Activated naive CD4-positive, alpha-beta T cell treated with anti-CD3 and anti-CD28 coated beads, Interleukin-2, amount 10 ng/mL, durations not matched to agents 7 days and 5 days (primary cell): ENCODE results near the gene VEGFA.

ENCODE experiments used
- CTCF ChIA-PET: fragments of 350-600 bp; sonication (Branson Sonifier 250); formaldehyde crosslinking; loops from one replicate; lab custom pipeline; 2021; ENCODE audit warnings: antibody characterized with exemption; lab: Charles Lee
- DNase-seq: peaks from one replicate; pipeline ENCODE4 v3.0.0-alpha.2; 2020
- H3K27ac Mint-ChIP-seq: one replicate; pipeline ENCODE4 v1.8.0; 2021; ENCODE audit warnings: mild to moderate bottlenecking, moderate library complexity, mixed read lengths
- H3K27me3 Mint-ChIP-seq: one replicate; pipeline ENCODE4 v1.8.0; 2021; ENCODE audit warnings: mild to moderate bottlenecking, mixed read lengths
- H3K36me3 Mint-ChIP-seq: one replicate; pipeline ENCODE4 v1.8.0; 2021; ENCODE audit warnings: mixed read lengths
- H3K4me1 Mint-ChIP-seq: one replicate; pipeline ENCODE4 v1.8.0; 2021; ENCODE audit warnings: mixed read lengths
- H3K4me3 Mint-ChIP-seq: one replicate; pipeline ENCODE4 v1.8.0; 2021; ENCODE audit warnings: mild to moderate bottlenecking, moderate library complexity, mixed read lengths
- H3K9me3 Mint-ChIP-seq: one replicate; pipeline ENCODE4 v1.8.0; 2021; ENCODE audit warnings: mixed read lengths

VEGFA gene

DNA sequence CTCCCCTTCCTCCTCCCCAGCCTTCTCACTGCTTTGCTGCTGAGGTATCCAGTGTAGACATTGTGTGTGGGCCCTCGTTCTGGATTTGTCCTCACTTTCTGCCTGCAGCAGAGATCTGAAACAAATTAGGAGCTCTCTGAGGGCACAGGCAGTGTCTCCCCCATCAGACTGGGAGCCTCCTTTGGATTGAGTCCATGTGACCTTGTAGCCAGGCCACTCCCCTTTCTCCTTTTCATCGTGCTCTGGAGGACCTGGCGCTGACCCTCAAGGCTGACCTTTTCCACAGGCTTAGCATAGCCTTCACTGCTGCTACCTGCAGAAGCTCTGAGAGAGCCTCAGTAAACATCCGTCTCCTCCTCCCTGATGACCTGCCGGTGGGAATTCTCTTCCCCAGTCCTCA is 26.2 kb downstream of the VEGFA start:
- CTCF ChIA-PET: interaction anchor here (1.0 to 2.5 kb wide), 4 partner anchors 21 to 57 kb away, joined by 3 to 12 read pairs (median 4); no protein-coding TSS in a partner anchor
- DNase-seq: no peak
- Mint-ChIP-seq H3K36me3 (no peaks in the 10 kb centered on the region), H3K9me3 (no peaks in the 10 kb centered on the region), H3K27me3 (peaks cover 28% of the 10 kb centered on the region), H3K4me3 (no peak overlapping the region), H3K4me1 (peaks cover 23% of the 10 kb centered on the region), H3K27ac (no peak overlapping the region)

DNA sequence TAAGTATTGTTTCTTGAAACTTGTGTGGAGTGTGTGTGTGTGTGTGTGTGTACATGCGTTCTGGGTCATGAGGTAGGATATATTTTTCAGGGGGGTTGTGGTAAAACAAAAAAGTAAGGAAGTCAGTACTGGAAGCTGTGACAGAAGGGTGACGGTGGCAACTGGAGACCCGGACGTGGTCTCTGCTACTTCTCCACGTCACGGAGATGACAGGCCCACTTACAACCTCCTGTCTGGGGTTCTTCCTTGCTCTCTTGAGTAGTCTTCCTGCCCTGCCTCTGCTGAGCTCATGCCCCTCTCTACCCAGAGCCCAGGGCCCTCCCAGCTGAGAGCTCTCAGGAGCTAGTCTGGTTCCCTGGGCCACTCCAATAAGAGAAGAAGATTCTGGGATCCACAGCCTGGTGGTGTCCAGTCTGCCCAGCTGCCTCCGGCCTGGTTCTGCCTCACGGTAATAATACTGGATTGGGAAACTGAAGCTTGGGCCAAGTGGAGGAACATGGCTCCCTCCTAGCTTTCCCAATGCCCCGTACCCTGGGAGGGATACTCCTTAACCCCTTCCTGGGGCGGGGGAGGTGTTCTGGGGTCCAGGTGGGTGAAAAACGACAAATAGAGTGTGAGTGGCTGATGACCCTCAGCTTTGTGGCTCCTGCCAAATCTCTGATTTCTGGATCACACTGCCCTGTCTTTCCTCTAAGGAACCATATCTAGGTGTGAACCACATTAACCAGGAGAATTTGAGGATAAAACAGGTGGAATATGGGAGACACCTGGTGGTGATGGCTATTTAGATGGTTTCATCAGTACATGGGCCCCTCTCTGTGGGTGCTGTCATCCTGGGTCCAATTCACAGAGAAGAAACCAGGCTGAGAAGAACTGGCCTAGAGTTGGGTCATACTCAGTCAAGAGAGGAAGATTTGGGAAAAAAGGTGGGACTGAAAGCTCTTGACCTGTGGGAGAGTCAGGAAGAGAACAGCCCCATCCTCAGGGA is 27.2 kb downstream of the VEGFA start:
- peaks cover 22% of the 10 kb centered on the region for H3K27me3 Mint-ChIP-seq
- CTCF ChIA-PET: interaction anchor here (1.0 to 2.5 kb wide), 4 partner anchors 20 to 58 kb away, joined by 3 to 12 read pairs (median 4); no protein-coding TSS in a partner anchor
- H3K27ac Mint-ChIP-seq: peak overlapping the region; percentile 15
- DNase-seq: no peak
- no peaks in the 10 kb centered on the region for H3K9me3 Mint-ChIP-seq
- H3K4me3 Mint-ChIP-seq: no peak overlapping the region
- H3K4me1 Mint-ChIP-seq: peaks cover 23% of the 10 kb centered on the region
- H3K36me3 Mint-ChIP-seq: no peaks in the 10 kb centered on the region

DNA sequence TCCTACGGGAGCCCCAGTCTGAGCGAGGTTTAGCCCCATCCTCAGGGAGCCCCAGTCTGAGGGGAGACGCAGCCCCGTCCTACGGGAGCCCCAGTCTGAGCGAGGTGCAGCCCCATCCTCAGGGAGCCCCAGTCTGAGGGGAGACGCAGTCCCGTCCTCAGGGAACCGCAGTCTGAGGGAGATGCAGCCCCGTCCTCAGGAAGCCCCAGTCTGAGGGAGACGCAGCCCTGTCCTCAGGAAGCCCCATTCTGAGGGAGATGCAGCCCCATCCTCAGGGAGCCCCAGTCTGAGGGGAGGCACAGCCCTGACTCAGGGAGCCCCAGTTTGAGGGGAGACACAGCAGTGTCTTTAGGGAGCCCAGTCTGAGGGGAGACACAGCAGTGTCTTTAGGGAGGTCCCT is 27.9 kb downstream of the VEGFA start:
- no peak for DNase-seq
- CTCF ChIA-PET: interaction anchor here (2.5 kb wide), 1 partner anchor 23 kb away, joined by 12 read pairs; no protein-coding TSS in a partner anchor
- H3K9me3 Mint-ChIP-seq: no peaks in the 10 kb centered on the region
- H3K4me3 Mint-ChIP-seq: no peak overlapping the region
- H3K4me1 Mint-ChIP-seq: peaks cover 23% of the 10 kb centered on the region
- H3K36me3 Mint-ChIP-seq: no peaks in the 10 kb centered on the region
- no peak overlapping the region for H3K27ac Mint-ChIP-seq
- H3K27me3 Mint-ChIP-seq: peaks cover 17% of the 10 kb centered on the region

DNA sequence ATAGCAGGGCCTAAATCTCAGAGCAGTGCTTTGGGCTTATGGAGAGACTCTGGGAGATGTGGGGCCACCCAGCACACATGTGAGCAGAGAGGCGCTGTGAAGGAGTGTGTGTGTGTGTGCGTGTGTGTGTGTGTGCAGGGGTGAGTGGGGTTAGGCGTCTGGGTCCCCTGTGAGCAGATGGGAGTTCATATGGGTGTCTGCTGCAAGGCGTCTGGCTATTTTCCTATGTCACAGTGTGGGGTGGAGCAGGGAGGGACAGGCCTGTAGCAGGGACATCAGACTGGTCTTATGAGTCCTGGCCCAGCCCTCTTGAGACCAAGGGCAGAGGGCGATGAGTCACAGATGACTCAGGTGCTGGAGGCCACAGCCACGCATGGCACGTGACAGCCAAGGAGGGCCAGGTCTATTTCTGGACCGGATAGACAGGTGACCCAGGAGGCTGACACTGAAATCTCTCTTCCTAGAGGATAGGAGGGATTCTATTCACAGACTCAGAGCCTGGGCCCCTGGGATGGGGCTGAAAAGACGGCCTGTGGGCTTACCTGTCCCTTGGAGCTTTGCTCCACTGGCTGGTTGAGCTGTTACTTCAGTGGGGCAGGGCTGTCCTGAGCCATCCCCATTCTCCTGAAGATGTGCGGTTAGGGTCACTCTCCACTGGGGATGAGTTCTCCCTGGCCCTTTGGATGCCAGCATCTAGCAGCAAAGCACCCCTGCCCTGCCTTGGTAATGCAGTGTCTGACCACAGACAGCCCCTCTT is 28.9 kb downstream of the VEGFA start:
- H3K27me3 Mint-ChIP-seq: peaks cover 10% of the 10 kb centered on the region
- H3K27ac Mint-ChIP-seq: peak overlapping the region; percentile 66
- CTCF ChIA-PET: no interaction called here
- DNase-seq: no peak
- no peak overlapping the region for H3K4me3 Mint-ChIP-seq
- no peaks in the 10 kb centered on the region for H3K36me3 Mint-ChIP-seq
- H3K9me3 Mint-ChIP-seq: no peaks in the 10 kb centered on the region
- H3K4me1 Mint-ChIP-seq: peaks cover 23% of the 10 kb centered on the region

DNA sequence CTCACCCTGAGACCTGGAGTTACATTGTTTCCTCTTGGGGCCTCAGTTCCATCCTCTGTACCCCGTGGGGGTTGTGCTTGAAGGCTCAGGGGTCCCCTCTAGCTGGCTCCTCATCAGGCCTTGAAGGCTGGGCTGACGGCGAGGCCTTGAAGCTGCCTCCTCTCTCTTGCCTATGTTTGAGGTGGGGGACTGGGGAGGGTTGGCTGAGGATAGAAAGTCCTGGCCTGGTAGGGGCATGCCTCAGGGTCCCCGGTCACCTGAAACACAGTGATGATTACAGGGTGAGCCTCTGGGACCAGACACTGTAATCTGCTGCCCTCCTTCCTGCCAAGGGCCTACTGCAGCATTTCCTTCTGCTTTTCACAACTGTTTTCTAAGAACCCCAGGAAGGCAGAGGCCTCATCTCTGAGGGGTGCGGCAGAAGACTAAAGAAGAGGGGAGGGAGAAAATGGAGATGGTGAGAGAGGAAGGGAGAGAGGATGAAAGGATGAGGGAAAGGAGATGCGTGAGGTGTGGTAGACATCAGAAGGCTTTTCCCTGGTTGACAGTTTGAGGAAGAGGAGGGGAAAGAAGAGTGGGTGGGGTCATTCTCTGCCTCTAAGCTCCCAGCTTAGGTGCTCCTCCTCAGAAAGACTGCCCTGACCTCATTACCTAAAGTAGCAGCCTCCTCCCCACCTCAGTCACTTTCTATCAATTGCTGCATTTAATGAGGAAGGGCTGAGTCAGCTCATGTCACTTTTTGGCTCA is 29.7 kb downstream of the VEGFA start:
- Mint-ChIP-seq H3K4me3 (no peak overlapping the region), H3K27me3 (peaks cover 10% of the 10 kb centered on the region), H3K4me1 (peaks cover 26% of the 10 kb centered on the region), H3K36me3 (no peaks in the 10 kb centered on the region), H3K27ac (peak overlapping the region; percentile 66), H3K9me3 (no peaks in the 10 kb centered on the region)
- DNase-seq: peak; percentile 32
- CTCF ChIA-PET: interaction anchor here (1.1 kb wide), 1 partner anchor 25 kb away, joined by 5 read pairs; no protein-coding TSS in a partner anchor

DNA sequence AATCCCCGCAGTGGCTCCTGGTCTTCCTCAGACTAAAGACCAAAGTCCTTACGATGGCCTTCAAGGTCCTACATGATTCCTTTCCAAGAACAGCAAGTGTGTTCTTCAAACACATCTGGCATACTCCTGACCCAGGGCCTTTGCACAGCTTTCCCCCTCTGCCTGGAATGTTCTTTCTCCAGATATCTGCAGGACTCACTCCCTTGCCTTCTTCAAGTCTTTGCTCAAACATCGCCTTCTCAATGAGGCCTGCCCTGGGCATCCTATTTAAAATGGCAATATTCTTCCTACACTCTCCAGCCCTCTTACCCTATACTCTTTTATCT is 30.2 kb downstream of the VEGFA start:
- H3K4me1 Mint-ChIP-seq: peaks cover 26% of the 10 kb centered on the region
- no peaks in the 10 kb centered on the region for H3K36me3 Mint-ChIP-seq
- DNase-seq: no peak
- no peak overlapping the region for H3K4me3 Mint-ChIP-seq
- no peaks in the 10 kb centered on the region for H3K9me3 Mint-ChIP-seq
- CTCF ChIA-PET: interaction anchor here (1.1 kb wide), 1 partner anchor 26 kb away, joined by 5 read pairs; no protein-coding TSS in a partner anchor
- H3K27ac Mint-ChIP-seq: peak overlapping the region; percentile 71
- H3K27me3 Mint-ChIP-seq: peaks cover 10% of the 10 kb centered on the region

DNA sequence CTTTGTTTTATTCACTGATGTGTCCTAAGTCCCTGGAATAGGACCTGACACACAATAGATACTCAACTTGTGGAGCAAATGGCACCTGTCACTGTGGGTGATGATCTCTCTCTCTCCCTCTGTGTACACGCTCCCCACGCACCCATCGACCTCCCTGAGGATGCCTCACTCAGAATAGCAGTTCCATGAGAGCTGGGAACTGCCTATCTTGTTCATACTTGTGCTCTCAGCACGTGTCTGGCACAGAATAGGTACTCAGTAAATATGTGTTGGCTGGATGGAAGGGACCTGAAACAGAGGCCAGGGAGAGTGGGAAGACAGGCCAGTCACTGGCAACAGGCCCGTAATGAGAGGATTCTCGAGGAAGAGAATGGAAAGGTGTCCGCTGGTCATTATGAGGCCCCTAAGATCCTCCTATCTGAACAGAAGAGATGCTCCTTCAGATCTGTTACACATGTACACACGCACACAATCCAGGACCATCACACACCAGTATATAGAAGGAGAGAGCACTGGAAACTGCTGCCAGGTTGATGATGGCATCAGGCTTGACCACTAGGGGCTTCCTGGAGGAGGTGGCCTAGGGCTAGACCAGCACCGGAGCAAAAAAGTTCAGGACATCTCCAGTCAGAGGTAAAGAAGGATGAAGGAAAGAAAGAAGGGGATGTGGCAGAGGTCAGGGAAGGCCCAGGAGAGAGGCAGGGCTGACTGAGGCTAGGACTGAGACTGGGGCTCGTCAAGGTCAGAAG is 30.9 kb downstream of the VEGFA start:
- no peak overlapping the region for H3K27ac Mint-ChIP-seq

DNA sequence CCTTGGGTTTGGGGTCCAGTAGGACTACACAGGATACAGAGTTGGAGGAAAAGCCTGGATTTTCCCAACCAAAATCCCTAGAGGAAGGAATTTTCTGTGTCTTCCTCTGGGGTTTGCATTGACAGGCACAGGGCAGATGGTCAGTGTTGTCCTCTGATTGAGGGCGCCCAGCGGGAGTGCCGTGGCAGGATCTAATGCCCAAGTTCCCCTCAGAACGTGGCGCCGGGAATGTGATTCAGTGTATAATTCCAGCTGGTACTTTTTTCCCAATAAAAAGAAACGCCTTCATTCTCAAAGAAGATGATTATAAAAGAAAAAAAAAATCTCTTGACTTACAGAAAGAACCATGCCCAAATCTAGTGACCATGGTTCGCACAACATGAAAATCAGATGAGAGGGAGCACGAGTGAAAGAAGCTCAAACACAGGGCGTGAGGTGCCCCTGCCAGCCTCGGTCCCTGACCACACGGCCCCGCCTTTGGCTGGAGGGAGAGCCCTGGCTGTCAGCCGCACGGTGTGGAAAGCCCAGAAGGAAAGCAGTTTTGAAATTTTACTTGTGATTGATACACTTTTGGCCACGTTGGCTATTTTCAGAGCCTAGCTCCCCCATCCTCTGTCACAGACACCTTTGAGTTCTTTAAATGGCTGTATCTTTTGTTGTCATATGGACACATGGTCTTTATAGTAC is 31.6 kb downstream of the VEGFA start:
- Mint-ChIP-seq H3K9me3 (no peaks in the 10 kb centered on the region), H3K27me3 (peaks cover 6% of the 10 kb centered on the region), H3K4me1 (peaks cover 26% of the 10 kb centered on the region), H3K27ac (no peak overlapping the region), H3K4me3 (no peak overlapping the region), H3K36me3 (no peaks in the 10 kb centered on the region)
- DNase-seq: no peak
- CTCF ChIA-PET: interaction anchor here (1.7 to 2.1 kb wide), 2 partner anchors 15 to 27 kb away, joined by 5 to 7 read pairs; no protein-coding TSS in a partner anchor

More for the DNA sequence above, 30.9 kb downstream of the VEGFA start:
- H3K4me3 Mint-ChIP-seq: no peak overlapping the region
- no peaks in the 10 kb centered on the region for H3K36me3 Mint-ChIP-seq
- H3K4me1 Mint-ChIP-seq: peaks cover 26% of the 10 kb centered on the region
- CTCF ChIA-PET: interaction anchor here (1.1 to 2.1 kb wide), 2 partner anchors 26 to 27 kb away, joined by 5 to 7 read pairs; no protein-coding TSS in a partner anchor
- no peaks in the 10 kb centered on the region for H3K9me3 Mint-ChIP-seq
- peaks cover 7% of the 10 kb centered on the region for H3K27me3 Mint-ChIP-seq
- no peak for DNase-seq

DNA sequence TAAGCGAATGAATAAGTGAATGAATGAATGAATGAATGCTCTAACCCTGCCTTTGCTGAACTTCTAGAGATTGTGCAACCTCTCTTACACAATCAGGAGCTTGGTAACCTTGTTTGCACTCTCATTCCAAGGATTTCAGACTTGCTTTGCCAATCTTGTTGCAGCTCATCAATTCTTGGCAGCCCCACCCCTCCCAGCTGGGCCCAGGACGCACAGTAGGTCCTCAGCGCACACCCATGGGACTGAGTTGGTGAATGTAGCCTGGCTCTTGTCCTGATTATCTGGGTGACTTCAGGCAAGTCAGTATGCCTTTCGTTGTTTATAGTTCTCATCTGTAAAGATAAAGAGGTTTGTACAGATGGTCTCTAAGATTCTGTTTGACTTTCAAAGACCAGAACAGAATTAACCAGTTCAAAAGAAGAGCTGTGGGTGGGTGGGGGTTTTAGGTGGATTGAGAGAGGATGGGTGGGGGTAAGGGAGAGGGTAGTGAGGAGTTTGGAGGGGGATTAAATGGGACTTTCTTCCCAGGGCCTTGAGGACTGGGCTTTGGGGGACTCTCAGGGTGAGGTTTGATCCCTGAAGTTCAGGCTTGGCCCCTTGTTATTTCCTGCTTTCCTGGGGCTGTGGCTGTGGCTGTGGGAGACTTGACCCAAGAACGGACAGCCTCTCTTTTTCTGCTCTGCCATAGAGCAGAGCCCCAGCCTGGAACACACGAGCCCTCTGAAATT is 33.2 kb downstream of the VEGFA start:
- CTCF ChIA-PET: interaction anchor here (1.7 to 2.1 kb wide), 2 partner anchors 14 to 29 kb away, joined by 5 to 7 read pairs; no protein-coding TSS in a partner anchor
- DNase-seq: no peak

DNA sequence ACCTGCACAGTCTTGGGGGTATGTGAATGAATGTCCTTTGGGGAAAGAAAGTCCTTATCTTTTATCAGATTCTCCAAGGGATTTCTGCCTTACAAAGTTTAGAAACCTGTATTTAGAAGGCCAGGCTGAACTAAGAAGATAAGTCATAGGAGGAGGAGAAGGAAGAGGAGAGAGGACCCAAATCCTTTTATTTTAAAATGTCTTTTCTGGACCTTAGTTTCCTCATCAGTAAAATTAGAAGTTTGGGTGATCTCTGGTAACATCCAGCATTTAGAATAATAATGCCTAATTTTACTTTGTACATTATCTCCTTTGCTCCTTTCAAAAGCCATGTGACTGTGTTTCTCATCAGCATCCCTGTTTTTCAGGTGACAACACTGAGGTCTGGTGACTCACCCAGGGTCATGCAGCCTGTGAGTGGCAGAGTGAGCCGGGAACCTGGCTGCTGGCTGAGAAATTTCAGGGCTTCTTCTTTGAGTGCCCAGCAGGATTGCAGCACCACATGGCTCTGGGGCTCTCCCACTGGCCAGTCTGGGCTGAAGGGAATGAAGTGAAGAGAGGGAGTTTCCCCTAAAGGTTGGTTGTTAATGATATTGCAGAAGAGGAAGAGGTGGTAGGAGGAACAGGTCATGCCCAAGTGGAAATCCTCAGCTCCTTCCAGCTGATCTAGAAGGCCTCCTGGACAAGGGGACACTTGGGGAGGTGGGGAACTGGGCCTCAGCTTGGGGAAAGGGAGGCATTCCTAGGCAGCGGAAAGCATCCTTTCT is 34.0 kb downstream of the VEGFA start:
- Mint-ChIP-seq H3K9me3 (no peaks in the 10 kb centered on the region), H3K4me3 (no peak overlapping the region), H3K36me3 (no peaks in the 10 kb centered on the region), H3K27ac (no peak overlapping the region), H3K27me3 (peaks cover 18% of the 10 kb centered on the region), H3K4me1 (peaks cover 20% of the 10 kb centered on the region)
- CTCF ChIA-PET: no interaction called here
- DNase-seq: no peak

More for the DNA sequence above, 33.2 kb downstream of the VEGFA start:
- no peaks in the 10 kb centered on the region for H3K36me3 Mint-ChIP-seq
- no peak overlapping the region for H3K4me3 Mint-ChIP-seq
- H3K27me3 Mint-ChIP-seq: peaks cover 15% of the 10 kb centered on the region
- H3K4me1 Mint-ChIP-seq: peaks cover 26% of the 10 kb centered on the region
- H3K27ac Mint-ChIP-seq: no peak overlapping the region
- no peaks in the 10 kb centered on the region for H3K9me3 Mint-ChIP-seq

DNA sequence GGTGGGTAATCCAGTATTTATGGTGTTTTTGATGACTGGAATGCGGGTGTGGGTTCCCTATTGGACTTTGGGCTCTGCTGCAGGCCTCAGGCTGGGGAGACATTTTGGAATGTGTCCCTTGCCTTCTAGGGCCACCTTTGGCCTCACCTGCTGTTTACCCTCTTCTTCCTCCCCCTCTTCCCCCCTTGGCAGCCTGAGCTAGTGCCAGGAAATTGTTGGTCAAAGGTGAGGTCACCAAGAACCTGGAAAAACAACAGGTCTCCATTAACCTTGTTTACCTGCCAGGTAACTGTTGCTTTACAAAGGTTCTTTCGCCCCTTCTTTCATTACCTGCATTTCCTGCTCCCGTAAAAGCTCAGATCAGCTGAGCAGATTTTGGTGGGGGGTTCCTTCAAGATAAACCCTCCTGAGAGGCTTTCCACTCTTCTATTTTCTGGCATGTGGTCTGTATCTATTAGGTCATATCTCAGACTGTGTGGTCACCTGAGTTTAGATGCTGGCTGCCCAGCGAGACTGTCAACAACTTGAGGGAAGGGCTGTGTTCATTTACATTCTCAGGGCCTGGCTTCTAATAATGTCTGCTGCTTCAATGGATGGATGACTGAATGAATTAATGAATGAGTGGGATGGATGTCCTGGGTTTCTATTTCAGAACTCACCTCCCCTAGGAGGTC is 34.7 kb downstream of the VEGFA start:
- peaks cover 15% of the 10 kb centered on the region for H3K4me1 Mint-ChIP-seq
- no peak for DNase-seq
- no peaks in the 10 kb centered on the region for H3K9me3 Mint-ChIP-seq
- H3K4me3 Mint-ChIP-seq: no peak overlapping the region
- no peak overlapping the region for H3K27ac Mint-ChIP-seq
- H3K27me3 Mint-ChIP-seq: peaks cover 18% of the 10 kb centered on the region
- CTCF ChIA-PET: interaction anchor here (1.7 kb wide), 1 partner anchor 30 kb away, joined by 7 read pairs; no protein-coding TSS in a partner anchor
- no peaks in the 10 kb centered on the region for H3K36me3 Mint-ChIP-seq
